IPS-18c (cell line): ENCODE results near the gene LIMK1.
"Not testable (repeated sequence)": the region's sequence is repeated elsewhere in the genome, so short reads cannot be mapped to it uniquely, and the experiment has no call there.

Experiments used
- H3K4me3 ChIP-seq: 2 replicates; pipeline ENCODE4 v1.7.0; 2013; ENCODE audit warnings: low read depth, mild to moderate bottlenecking, low read length, moderate library complexity; ENCODE audit not compliant: insufficient read depth
- H3K9me3 ChIP-seq: one replicate; pipeline ENCODE4 v1.6.1; 2013; ENCODE audit warnings: mild to moderate bottlenecking, low read length, moderate library complexity; ENCODE audit not compliant: control insufficient read depth, insufficient read depth

The LIMK1 gene

GRCh38 chr7:74083117-74083876 lies at the start of gene LIMK1:
LIMK1 (plus strand) TSS chr7:74083804; CDS start chr7:74083991, 187 bp downstream.
- peak within 1 kb of the TSS; percentile 57 for H3K4me3 ChIP-seq
- H3K9me3 ChIP-seq: peaks cover 2% of the 10 kb centered on the region

GRCh38 chr7:74037609-74038008 lies 46.0 kb upstream of the LIMK1 start:
- no peak overlapping the region for H3K4me3 ChIP-seq
- H3K9me3 ChIP-seq: no peaks in the 10 kb centered on the region

GRCh38 chr7:74038194-74038961 lies 45.2 kb upstream of the LIMK1 start:
- Histone ChIP-seq H3K9me3 (no peaks in the 10 kb centered on the region), H3K4me3 (no peak overlapping the region)

- Histone ChIP-seq H3K9me3 (no peaks in the 10 kb centered on the region), H3K4me3 (no peak overlapping the region)
Measured at GRCh38 chr7:74039337-74039736, 44.3 kb upstream of the LIMK1 start.

GRCh38 chr7:74040101-74040790 lies 43.4 kb upstream of the LIMK1 start:
- H3K4me3 ChIP-seq: no peak overlapping the region; the same call in 1 of the 2 replicates
- H3K9me3 ChIP-seq: no peaks in the 10 kb centered on the region

- H3K9me3 ChIP-seq: no peaks in the 10 kb centered on the region
- no peak overlapping the region; the same call in 1 of the 2 replicates for H3K4me3 ChIP-seq
Measured at GRCh38 chr7:74040791-74041520, 42.6 kb upstream of the LIMK1 start.

- Histone ChIP-seq H3K4me3 (no peak overlapping the region), H3K9me3 (no peaks in the 10 kb centered on the region)
Measured at GRCh38 chr7:74042746-74043522, 40.7 kb upstream of the LIMK1 start.

GRCh38 chr7:74043523-74043951 lies 40.1 kb upstream of the LIMK1 start:
- Histone ChIP-seq H3K4me3 (peak overlapping the region; percentile 9; the same call in 1 of the 2 replicates), H3K9me3 (no peaks in the 10 kb centered on the region)

- H3K9me3 ChIP-seq: no peaks in the 10 kb centered on the region
- no peak overlapping the region for H3K4me3 ChIP-seq
Measured at GRCh38 chr7:74044366-74045350, 38.9 kb upstream of the LIMK1 start.

GRCh38 chr7:74046581-74046980 lies 37.0 kb upstream of the LIMK1 start:
- H3K9me3 ChIP-seq, H3K4me3 ChIP-seq: not testable (repeated sequence)

- H3K4me3 ChIP-seq: no peak overlapping the region
- no peaks in the 10 kb centered on the region for H3K9me3 ChIP-seq
Measured at GRCh38 chr7:74047804-74048380, 35.7 kb upstream of the LIMK1 start.

- Histone ChIP-seq H3K9me3 (no peaks in the 10 kb centered on the region), H3K4me3 (no peak overlapping the region)
Measured at GRCh38 chr7:74048999-74049599, 34.5 kb upstream of the LIMK1 start.

GRCh38 chr7:74049997-74050798 lies 33.4 kb upstream of the LIMK1 start:
- H3K4me3 ChIP-seq: no peak overlapping the region
- no peaks in the 10 kb centered on the region for H3K9me3 ChIP-seq

GRCh38 chr7:74051193-74051592 lies 32.4 kb upstream of the LIMK1 start:
- no peak overlapping the region for H3K4me3 ChIP-seq
- no peaks in the 10 kb centered on the region for H3K9me3 ChIP-seq
